G401.6 (cell line): ENCODE results near the gene PNISR.
A peak's percentile ranks its signal among the peaks of the same experiment; 100 is the strongest.
"Not testable (repeated sequence)": the region's sequence is repeated elsewhere in the genome, so short reads cannot be mapped to it uniquely, and the experiment has no call there.

Source experiments
- FAIRE-seq: peaks from 2 replicates; lab custom pipeline; 2012; peaks lifted over from hg19 to GRCh38; lab: Jason Lieb, UNC

PNISR gene, protein sequence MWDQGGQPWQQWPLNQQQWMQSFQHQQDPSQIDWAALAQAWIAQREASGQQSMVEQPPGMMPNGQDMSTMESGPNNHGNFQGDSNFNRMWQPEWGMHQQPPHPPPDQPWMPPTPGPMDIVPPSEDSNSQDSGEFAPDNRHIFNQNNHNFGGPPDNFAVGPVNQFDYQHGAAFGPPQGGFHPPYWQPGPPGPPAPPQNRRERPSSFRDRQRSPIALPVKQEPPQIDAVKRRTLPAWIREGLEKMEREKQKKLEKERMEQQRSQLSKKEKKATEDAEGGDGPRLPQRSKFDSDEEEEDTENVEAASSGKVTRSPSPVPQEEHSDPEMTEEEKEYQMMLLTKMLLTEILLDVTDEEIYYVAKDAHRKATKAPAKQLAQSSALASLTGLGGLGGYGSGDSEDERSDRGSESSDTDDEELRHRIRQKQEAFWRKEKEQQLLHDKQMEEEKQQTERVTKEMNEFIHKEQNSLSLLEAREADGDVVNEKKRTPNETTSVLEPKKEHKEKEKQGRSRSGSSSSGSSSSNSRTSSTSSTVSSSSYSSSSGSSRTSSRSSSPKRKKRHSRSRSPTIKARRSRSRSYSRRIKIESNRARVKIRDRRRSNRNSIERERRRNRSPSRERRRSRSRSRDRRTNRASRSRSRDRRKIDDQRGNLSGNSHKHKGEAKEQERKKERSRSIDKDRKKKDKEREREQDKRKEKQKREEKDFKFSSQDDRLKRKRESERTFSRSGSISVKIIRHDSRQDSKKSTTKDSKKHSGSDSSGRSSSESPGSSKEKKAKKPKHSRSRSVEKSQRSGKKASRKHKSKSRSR

DNA sequence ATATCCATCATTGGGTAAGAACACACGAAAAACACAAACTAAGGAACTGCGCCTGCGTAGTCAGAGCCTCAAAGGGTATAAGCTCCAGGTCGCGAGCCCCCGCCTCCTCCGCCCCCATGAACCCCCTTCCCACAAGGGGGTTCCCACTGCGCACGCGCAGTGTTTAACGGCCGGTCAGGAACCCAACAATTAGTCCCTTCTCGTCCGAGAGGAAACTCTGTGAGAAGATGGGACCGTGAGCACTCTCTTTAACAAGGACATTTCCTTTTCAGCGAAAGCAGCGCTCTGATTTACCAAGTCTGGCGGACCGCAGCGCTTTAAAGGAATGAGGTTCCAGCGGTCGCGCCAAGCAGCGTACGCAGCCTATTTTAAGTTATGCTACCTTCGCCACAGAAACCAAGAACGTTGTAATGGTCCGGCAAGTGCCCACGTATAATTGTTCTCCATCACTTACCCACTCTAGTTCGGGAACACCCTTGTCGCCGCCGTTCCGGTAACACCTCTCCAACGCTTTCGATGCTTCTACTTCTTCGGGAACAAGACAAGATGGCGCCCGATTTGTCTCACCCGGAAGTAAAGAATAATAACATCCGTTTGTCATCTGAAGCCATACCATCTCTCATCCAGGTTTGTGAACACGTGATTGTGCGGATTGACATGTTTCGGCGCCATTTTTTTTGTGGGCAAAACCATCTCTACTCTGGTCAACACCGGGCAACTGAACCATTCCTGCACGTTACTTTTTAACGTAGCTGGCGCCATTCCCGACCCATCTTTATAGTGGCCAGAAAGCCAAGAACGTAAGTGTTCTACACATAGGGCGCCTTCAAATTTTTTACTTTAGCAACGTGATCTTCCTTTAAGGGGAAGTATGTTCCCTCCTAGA, at the start of gene PNISR:
Gene PNISR (minus strand): TSS at position 548 of the 886 bp plus-strand sequence. CDS start 10,649 bp downstream, outside the sequence.
- peak; percentile 97 for FAIRE-seq

DNA sequence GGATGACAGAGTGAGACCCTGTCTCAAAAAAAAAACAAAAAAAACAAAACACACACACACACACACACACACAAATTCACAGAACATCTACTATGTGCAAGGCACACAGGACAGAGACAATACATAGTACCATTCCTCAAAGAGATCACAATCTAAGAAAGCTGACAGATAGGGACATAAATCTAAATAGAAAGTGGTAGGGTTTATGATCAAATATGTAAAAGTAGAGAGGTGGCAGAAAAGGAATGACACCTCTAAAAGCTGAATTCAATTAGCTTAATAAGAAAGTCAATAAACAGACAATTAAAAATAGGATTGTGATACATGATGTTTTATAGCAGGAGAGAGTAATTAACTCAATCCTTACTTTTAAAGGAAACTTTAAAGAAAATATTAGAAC, 48.6 kb upstream of the PNISR start:
- no peak for FAIRE-seq

DNA sequence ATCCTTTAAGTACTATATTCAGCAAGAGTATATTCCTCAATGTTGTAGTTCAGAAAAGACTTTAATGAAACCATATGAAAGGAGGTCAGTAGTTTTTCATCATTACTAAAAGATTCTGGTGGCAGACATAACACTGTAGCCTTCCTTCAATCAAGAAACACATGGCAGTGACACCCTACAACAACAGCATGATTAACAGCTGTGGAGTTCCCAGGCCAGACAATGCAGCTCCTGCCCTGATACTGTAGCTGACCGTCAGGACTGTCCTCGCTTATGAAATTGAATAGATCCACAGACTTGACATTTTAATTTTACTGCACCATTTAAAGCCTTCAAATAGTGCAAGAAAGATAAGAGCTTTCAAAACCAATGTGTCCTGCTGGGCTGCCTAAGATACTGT, 46.5 kb upstream of the PNISR start:
- FAIRE-seq: no peak

DNA sequence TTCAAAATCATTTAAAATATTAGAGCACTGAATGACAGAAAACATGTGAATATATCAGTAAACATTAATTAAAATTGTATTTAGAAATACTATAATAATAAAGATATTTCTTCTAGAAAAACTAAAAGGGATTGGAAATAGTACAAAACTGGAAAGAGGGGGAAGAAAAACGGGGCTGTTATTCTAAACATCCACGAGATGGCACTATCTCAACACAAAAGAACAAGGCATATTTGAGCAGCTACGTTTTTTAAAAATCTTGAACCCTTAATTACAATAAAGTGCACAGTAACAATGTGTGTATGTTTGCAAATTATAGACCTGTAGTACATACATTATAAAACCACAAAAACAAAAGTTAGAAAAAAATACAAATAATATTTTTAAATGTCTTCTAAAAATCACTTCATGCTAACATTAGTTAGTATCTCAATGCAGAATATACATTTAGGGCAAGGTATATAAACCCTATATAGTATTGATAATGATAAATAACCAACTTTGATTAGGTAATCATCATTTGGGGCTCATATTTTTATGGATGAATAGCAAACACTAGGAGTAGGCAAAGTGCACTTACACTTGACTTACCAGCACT, 42.5 kb upstream of the PNISR start:
- FAIRE-seq: peak; percentile 98

DNA sequence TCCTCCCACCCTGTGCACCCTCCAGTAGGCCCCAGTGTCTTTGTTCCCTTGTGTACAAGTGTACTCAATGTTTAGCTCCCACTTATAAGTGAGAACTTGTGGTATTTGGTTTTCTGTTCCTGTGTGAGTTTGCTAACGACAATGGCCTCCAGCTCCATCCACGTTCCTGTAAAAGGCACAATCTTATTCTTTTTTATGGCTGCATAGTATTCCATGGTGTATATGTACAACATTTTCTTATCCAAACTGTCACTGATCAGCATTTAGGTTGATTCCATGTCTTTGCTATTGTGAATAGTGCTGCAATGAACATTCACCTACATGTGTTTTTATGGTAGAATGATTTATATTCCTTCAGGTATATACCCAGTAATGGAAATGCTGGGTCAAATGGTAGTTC, 34.0 kb upstream of the PNISR start:
- not testable (repeated sequence) for FAIRE-seq

DNA sequence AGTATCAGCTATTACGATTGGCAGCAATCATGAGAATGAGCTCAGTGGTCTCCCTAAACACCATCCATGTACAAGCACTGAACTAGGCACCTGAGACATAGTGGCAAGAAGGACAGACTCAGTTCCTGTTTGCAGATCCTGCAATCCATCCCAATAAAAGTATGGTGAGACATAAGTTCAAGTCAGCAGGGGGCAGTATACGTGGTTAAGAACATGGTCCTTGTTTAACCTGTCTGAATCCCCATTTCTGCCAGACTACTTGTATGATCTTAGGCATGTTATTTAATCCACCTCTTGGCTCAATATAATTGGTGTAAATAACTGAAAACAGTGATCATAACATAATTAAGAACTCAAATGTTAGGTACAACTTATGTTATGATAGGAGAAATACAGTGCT, 33.2 kb upstream of the PNISR start:
- FAIRE-seq: no peak

DNA sequence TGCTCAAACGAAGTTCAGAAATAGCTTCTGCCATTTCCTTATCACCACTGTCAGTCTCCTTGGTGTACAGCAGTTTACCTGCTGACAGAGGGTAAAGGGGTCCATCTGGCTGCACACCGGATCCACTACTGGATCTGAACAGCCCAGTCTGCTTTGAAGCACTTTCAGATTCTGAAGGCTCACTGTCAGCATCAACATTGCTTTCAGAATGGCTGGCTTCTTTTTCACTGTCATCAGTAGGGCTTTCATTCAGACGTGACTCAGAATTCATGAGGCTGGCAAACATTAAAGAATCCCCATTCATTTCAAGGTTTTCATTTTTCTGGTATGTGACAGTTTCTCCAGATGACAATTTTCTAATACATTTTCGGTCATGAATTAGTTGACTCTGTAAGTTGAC, 21.0 kb upstream of the PNISR start:
- no peak for FAIRE-seq

DNA sequence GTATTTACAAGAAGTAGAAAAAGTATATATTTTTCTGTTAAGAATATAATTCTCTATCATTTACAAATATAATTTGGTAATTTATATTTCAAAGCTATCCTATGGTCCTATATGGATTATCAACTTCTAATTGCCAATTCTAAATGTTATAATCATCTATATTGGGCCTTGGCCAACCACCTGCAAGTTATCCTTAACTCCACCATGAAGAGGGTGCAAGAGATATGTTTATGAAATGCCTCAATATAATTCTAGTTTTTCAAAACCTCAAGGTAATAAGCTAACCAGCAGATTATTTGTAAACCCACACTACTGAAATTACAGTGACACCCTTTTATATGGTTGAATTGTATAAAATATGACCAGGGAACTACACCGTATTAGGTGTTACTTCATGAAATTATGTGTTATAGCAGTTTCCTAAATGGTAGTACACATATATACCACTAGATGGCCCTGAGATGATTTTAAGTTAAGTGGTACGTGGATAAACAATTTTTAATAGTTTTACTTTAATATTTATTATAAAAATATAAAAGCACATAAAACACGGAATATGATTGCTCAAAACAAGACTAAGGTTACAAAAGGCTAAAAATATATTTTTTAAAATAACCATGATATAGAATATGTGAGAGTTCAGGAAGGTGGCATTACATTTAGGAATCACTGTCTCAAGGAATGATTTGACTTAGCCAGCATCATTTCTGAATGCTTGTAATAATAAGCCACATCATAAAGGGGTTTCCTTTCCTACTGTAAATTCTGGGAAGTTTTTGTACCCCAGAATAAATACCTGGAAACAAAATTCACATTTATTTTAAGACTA, 9.8 kb upstream of the PNISR start:
- FAIRE-seq: peak; percentile 97

DNA sequence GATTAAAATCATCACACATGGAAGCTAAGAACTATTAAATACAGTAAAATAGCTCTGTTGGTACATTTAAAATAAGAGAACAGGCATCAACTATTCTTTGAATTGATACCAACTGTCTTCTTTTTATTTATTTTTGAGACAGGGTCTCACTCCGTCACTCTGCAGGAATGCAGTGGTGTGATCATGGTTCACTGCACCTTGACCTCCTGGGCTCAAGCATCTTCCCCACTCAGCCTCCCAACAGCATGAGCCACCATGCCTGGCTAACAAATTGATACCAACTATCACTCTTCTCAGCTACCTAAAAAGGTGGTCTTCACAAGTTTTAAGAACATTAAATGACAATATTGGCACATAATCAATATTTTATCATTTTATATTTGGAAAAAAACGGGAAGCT, 7.8 kb upstream of the PNISR start:
- no peak for FAIRE-seq

DNA sequence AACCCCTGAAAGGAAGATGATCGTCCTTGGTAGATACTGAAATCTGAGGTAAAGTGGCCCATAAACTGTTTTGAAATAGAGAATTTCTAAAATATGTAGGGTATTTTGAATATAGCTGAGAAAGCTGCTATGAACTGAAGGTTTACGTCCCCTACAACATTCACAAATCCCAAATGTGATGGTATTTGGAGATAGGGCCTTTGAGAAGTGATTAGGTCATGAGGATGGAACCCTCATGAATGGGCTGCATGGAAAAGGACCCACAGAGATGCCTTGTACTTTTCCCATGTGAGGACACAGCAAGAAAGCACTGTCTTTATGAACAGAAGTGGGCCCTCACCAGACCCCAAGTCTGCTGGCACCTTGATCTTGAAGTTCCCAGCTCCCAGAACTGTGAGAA, 6.8 kb upstream of the PNISR start:
- FAIRE-seq: no peak

DNA sequence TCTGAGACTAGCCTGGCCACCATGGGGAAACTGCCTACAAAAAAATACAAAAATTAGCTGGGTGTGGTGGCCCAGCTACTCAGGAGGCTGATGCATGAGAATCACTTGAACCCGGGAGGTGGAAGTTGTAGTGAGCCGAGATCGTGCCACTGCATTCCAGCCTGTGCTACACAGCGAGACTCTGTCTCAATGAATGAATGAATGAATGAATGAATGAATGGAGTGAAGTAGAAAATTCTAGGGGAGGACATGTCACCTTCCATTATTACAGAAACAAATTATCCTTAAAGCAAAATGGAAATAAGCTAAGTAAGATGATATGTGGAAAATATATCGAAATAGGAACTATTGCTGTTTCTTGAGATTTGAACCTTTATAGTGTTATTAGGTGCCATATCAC, 2.9 kb upstream of the PNISR start:
- no peak for FAIRE-seq

DNA sequence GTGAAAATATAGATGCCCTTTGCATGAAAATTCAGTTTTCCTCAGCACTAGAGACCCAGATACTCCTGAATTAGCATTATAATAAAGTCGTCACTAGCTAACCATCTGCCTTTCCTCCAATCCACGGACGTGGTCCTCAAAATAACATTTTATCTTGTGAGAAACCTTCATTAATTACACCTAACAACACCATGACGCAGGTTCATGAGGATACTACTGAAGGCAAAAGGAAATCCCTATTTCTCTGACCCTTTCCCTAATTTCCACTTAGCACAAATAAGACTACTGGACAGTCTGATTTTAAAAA, 1.3 kb upstream of the PNISR start:
- FAIRE-seq: no peak

DNA sequence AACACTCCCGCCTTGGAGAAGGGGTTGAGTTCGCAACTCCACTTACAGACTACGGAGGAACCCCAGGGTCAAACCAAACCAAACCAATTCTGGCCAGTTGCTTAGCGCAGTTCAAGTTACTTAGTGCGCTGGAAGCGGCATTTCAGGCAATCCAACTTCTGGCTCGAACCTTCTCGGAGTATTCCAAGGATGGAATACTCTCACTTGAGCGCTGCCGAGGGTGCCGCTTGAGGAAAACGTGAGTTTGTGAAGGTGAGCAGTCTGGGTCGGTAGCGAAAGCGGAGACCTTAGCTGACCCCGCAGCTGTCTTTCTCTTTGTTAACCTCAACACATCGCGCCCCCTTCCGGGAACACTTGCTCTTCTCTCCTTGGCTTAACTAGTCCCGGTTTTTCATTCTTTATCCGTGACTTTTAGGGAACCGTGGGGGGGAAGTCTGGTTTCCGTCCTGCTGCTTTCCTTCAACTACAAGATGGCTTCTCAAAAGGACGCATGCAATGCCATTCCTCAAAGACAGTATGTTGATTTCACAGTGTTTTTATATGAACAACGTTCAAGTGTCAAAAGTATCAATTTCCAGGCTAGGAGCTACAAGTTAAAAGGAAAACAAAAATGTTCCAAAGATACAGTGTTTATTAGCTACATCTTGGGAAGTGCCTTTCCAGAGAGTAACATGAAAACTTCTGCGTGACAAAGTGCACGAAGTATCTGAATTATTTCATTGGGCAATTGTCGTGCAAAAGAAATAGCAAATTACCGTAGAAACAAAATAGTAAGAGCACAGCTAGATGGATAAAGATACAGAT, 741 bp upstream of the PNISR start:
- peak; percentile 92 for FAIRE-seq

DNA sequence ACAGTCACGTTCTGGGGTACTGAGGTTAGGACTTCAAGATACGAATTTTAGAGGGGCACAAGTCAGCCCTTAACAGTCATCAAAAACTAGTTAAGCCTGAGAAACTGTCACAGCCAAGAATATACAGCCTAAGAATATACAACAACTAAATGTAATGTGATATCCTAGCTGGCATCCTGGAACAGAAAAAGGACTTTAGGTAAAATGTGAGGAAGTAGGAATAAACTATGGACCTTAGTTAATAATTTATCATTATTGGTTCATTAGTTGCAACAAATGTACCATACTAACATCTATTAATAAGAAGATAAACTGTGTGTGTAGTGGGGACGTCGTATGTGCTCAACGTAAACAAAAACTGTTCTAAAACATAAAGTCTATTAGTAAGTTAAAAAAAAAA, 1.1 kb downstream of the PNISR start:
- FAIRE-seq: no peak

DNA sequence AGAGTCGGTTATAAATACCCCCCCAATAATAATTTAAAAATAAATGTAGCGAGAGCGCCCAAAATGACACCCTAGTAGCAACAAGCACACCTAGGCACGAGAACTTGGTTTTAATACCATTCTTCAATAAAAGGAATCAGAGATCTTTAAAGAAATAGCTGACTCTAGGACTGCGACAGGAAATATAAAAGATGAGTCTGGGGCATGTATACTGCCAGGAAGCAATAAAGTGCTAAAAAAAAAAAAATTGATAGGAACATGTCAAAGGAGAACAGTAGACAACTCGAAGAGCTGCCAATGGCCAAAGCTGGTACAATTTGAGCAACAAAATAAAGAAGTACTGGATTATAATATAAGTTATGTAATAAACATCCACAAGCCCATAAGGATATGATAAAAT, 2.2 kb downstream of the PNISR start:
- FAIRE-seq: no peak

DNA sequence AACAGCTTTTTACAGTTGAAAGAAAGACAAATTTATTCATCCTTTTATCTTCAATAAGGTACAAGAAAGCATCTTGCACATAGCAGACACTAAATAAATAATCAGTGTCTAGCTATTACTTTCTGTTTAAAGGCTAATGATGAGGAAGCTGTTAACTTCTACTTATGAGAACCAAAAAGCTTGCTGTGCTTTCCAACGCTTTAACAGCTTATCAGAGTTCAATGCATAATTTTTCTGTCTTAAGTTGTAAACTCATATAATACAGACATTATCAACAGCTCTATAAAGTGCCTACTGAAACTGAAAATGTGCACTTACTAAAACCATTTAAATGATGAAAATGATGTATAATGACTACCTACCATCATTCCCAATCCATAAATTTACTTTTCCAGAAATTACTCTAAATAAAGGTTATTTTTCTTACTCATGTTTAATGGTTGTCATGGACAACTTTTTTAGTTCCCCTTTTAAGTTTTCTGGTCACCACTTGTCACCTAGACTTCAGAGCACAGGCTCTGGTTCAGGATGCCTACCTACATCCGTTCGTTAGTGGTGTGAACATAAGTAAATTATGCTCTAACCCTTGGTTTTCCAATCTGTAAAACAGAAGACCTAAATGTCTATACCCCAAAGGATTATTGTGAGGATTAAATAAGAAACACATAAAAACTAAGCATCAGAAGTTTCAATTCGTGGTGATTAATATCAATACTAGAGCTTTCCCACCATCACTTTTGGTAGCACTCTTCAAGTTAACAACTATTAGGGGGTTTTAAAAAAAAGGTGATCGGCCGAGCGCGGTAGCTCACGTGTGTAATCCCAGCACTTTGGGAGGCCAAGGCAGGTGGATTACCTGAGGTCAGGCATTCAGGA, 8.0 kb downstream of the PNISR start:
- no peak for FAIRE-seq

DNA sequence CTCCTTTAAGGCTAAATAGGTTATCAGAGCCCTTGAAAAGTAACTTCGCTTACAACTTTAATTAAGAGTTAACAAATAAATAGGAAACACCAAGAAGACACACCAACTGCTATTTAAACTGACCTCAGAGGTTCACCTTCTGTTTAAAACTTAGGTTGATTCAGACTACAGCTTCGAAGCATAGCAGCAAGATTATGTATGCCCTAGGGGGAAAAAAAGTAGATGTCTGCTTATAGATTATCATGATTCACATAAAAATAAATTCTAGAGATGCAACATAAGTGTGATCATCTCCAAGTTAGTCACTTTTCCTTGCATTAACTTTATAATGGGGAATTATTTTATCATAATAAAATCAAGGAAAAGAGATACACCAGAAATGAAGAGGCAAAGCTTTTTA, 8.9 kb downstream of the PNISR start:
- no peak for FAIRE-seq

DNA sequence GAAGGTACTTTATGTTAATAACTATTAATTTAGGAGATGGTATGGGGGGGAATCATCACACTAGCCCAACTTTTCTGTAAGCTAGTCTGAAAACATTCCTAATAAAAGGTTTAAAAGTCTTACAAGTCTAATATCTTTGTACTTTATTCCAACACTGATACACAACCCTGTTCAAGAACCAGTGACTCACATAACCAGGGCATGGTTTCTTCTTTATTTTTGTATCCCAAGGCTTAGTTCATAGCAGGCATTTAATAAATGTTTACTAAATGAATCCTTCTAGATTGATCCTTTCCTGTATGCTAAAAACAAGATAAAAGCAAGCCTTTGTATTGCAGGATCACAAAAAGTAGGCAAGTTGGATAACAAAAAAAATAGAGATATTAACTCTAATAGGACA, 9.7 kb downstream of the PNISR start:
- FAIRE-seq: no peak

DNA sequence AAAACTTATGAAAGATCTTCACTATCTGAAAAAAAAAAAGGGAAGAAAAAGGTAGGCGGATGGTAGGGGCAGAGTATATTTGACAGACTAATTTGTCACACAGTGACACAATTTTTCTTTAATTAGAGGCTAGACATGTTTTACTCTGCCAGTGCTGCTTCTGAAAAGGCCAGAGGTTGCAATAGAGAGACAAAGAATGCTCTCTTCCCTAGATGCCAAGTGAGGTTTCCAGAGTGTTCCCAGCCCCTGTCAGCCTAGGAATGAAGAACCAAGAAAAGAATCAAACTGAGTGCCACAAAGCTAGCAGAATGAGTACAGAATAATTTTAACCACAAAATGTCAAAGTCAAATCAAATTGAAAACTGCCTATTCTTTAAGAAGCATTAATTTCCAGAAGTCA, 13.0 kb downstream of the PNISR start:
- no peak for FAIRE-seq

DNA sequence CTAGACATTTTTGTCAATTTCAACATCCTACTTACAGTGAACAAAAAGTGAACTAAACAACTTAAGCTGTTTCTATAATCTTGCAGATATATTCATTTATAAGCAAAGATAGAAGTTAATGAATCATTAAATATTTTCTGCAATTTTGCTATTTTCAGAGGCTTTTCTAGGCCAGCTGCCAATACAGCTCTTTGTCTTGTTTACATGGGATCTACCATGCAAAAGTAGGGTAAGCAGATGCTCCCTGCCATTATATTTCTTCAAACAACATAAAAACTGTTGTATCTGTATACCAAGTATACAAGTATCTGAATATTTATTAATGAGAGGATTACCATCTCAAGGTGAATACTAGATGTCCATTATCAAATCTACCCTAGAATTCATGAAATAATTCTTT, 15.4 kb downstream of the PNISR start:
- no peak for FAIRE-seq
